GM23248 (cell line): ENCODE results near the gene CEP170.
"Not testable (repeated sequence)": the region's sequence is repeated elsewhere in the genome, so short reads cannot be mapped to it uniquely, and the experiment has no call there.

Experiments
- EZH2 ChIP-seq: fragments of 200-600 bp; sonication (generic); IDR thresholded peaks from 2 replicates; pipeline ENCODE4 v1.6.1; 2018; ENCODE audit warnings: antibody characterized with exemption, mild to moderate bottlenecking; ENCODE audit not compliant: insufficient read depth, poor library complexity, severe bottlenecking
- EZH2phosphoT487 ChIP-seq: fragments of 200-600 bp; sonication (generic); IDR thresholded peaks from 2 replicates; pipeline ENCODE4 v1.6.1; 2018; ENCODE audit warnings: antibody characterized with exemption, moderate library complexity, mild to moderate bottlenecking, low read depth; ENCODE audit not compliant: insufficient read depth

DNA sequence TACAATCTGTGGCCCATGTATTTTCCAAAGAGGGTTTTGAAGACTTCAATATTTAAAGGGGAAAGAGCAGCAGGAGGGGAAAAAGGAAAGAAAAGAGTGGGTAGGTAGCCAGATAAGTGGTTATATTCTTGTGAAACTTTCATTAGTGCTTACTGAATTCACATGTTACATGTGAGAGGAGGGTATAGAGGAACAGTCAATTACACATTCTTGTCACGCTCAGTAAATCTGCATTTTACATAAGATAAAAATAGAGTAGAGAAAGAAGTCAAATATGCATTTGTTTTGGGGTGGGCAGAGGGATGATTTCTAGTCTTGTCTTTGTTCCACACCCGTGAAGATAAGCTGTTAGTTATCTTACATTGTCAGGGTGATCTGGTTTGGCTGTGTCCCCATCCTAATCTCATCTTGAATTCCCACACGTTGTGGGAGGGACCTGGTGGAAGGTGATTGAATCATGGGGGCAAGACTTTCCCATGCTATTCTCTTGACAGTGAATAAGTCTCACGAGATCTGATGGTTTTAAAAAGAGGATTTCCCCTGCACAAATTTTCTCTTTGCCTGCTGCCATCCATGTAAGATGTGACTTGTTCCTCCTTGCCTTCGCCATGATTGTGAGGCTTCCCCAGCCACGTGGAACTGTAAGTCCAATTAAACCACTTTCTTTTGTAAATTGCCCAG lies 149.3 kb downstream of the CEP170 start:
- TF ChIP-seq EZH2phosphoT487, EZH2: not testable (repeated sequence)
